WTC11 (cell line): ENCODE measurements around the gene KCMF1. TPM values are rescaled to one million over a fixed set of nuclear protein-coding genes. Genes with fewer than 3 reads are reported as not detected.

ENCODE experiments used
- ATAC-seq: fragments of 200-7000 bp; cut with Tn5 transposase; 2 replicates; pipeline ENCODE4 v1.10.0; 2021; ENCODE audit warnings: mild to moderate bottlenecking, moderate library complexity
- CTCF ChIA-PET: fragments of 300-600 bp; sonication (Branson Sonifier 250); formaldehyde crosslinking; loops from one replicate; lab custom pipeline; 2021; ENCODE audit warnings: antibody characterized with exemption; lab: Charles Lee
- POLR2A ChIA-PET: fragments of 350-600 bp; sonication (Branson Sonifier 250); formaldehyde crosslinking; loops from one replicate; lab custom pipeline; 2021; ENCODE audit warnings: antibody characterized with exemption; lab: Charles Lee
- DNase-seq: peaks from one replicate; pipeline ENCODE4 v3.0.0; 2021; ENCODE audit warnings: low spot score
- H3K27ac Mint-ChIP-seq: 2 replicates; pipeline ENCODE4 v1.8.0; 2021; ENCODE audit warnings: mixed read lengths
- H3K27me3 Mint-ChIP-seq: 2 replicates; pipeline ENCODE4 v1.8.0; 2021; ENCODE audit warnings: low read depth, mild to moderate bottlenecking, moderate library complexity, mixed read lengths
- H3K36me3 Mint-ChIP-seq: 2 replicates; pipeline ENCODE4 v1.8.0; 2021; ENCODE audit warnings: mixed read lengths
- H3K4me1 Mint-ChIP-seq: 2 replicates; pipeline ENCODE4 v1.8.0; 2022; ENCODE audit warnings: mixed read lengths
- H3K4me3 Mint-ChIP-seq: 2 replicates; pipeline ENCODE4 v1.8.0; 2021; ENCODE audit warnings: mild to moderate bottlenecking, moderate library complexity, mixed read lengths
- H3K9me3 Mint-ChIP-seq: 2 replicates; pipeline ENCODE4 v1.8.0; 2021; ENCODE audit warnings: mixed read lengths
- ATF6 ChIP-seq: sonication (generic); formaldehyde crosslinking; IDR thresholded peaks from 2 replicates; pipeline ENCODE4 v1.8.1; 2023; ENCODE audit warnings: mild to moderate bottlenecking, missing genetic modification reagents
- CDX4 ChIP-seq: fragments of 250-450 bp; sonication (Bioruptor Pico); IDR thresholded peaks from 2 replicates; pipeline ENCODE4 v1.9.0; 2021; ENCODE audit warnings: moderate library complexity, mild to moderate bottlenecking, inconsistent platforms, borderline replicate concordance
- CREB1 ChIP-seq: sonication (generic); formaldehyde crosslinking; IDR thresholded peaks from 2 replicates; pipeline ENCODE4 v1.8.0; 2023; ENCODE audit warnings: mild to moderate bottlenecking, missing genetic modification reagents
- CTCF ChIP-seq: fragments of 200-600 bp; IDR thresholded peaks from 2 replicates; pipeline ENCODE4 v1.8.0; 2022; ENCODE audit warnings: antibody characterized with exemption
- E2F5 ChIP-seq: sonication (generic); formaldehyde crosslinking; IDR thresholded peaks from 2 replicates; pipeline ENCODE4 v1.8.1; 2022; ENCODE audit warnings: mild to moderate bottlenecking, moderate library complexity, missing genetic modification reagents
- ETV6 ChIP-seq: sonication (generic); formaldehyde crosslinking; IDR thresholded peaks from 2 replicates; pipeline ENCODE4 v1.8.1; 2022; ENCODE audit warnings: mild to moderate bottlenecking, missing genetic modification reagents
- FOXJ3 ChIP-seq: sonication (generic); formaldehyde crosslinking; IDR thresholded peaks from 2 replicates; pipeline ENCODE4 v1.9.0; 2021; ENCODE audit warnings: missing genetic modification reagents, mild to moderate bottlenecking, borderline replicate concordance
- GABPB1 ChIP-seq: sonication (generic); formaldehyde crosslinking; IDR thresholded peaks from 2 replicates; pipeline ENCODE4 v1.8.1; 2023; ENCODE audit warnings: mild to moderate bottlenecking, missing genetic modification reagents
- GRHL2 ChIP-seq: fragments of 250-450 bp; sonication (Bioruptor Pico); IDR thresholded peaks from 2 replicates; pipeline ENCODE4 v1.8.0; 2022; ENCODE audit warnings: mild to moderate bottlenecking, moderate library complexity; ENCODE audit not compliant: insufficient replicate concordance, severe bottlenecking
- GTF2I ChIP-seq: fragments of 250-450 bp; sonication (Bioruptor Pico); conservative IDR thresholded peaks from 2 replicates; pipeline ENCODE4 v1.4.0; 2021; ENCODE audit warnings: mild to moderate bottlenecking
- HMGA2 ChIP-seq: fragments of 250-450 bp; sonication (Bioruptor Pico); IDR thresholded peaks from 2 replicates; pipeline ENCODE4 v1.4.0; 2021; ENCODE audit warnings: mild to moderate bottlenecking, moderate library complexity
- JAZF1 ChIP-seq: fragments of 250-450 bp; sonication (Bioruptor Pico); IDR thresholded peaks from 2 replicates; pipeline ENCODE4 v1.9.0; 2021; ENCODE audit warnings: moderate library complexity, mild to moderate bottlenecking, inconsistent platforms
- MLX ChIP-seq: sonication (generic); formaldehyde crosslinking; IDR thresholded peaks from 2 replicates; pipeline ENCODE4 v1.8.1; 2023; ENCODE audit warnings: mild to moderate bottlenecking, missing genetic modification reagents, moderate library complexity
- NFATC4 ChIP-seq: fragments of 250-450 bp; sonication (Bioruptor Pico); IDR thresholded peaks from 2 replicates; pipeline ENCODE4 v1.9.0; 2021; ENCODE audit warnings: mild to moderate bottlenecking
- RELA ChIP-seq: sonication (generic); formaldehyde crosslinking; IDR thresholded peaks from 2 replicates; pipeline ENCODE4 v1.8.1; 2022; ENCODE audit warnings: missing genetic modification reagents, mild to moderate bottlenecking, borderline replicate concordance
- TEAD4 ChIP-seq: sonication (generic); formaldehyde crosslinking; IDR thresholded peaks from 2 replicates; pipeline ENCODE4 v1.8.0; 2022; ENCODE audit warnings: mild to moderate bottlenecking, missing genetic modification reagents
- USF2 ChIP-seq: sonication (generic); formaldehyde crosslinking; IDR thresholded peaks from 2 replicates; pipeline ENCODE4 v1.8.1; 2023; ENCODE audit warnings: mild to moderate bottlenecking, missing genetic modification reagents, moderate library complexity
- ZNF512 ChIP-seq: sonication (generic); formaldehyde crosslinking; IDR thresholded peaks from 2 replicates; pipeline ENCODE4 v1.8.1; 2022; ENCODE audit warnings: missing genetic modification reagents, borderline replicate concordance
- total RNA-seq: library from RNA; stranded (reverse); gene quantifications from 3 replicates; pipeline ENCODE4 v1.2.3, GENCODE V29; 2021
- TF ChIP-seq, protein P1 (sequence below): sonication (generic); formaldehyde crosslinking; IDR thresholded peaks from 2 replicates; pipeline ENCODE4 v1.8.0; 2023; ENCODE audit warnings: missing genetic modification reagents, mild to moderate bottlenecking, borderline replicate concordance

KCMF1 gene
- total RNA-seq, 1 experiment from 2014 or later: 117 TPM

GRCh38 chr2:84989927-84990326, 19.0 kb downstream of the KCMF1 start (continued):
- TF ChIP-seq USF2 (CRISPR knock-in tag): no peak
- no peak for TF ChIP-seq GABPB1 (CRISPR knock-in tag)
- TF ChIP-seq JAZF1 (CRISPR knock-in tag): no peak
- TF ChIP-seq ETV6: no peak

DNA sequence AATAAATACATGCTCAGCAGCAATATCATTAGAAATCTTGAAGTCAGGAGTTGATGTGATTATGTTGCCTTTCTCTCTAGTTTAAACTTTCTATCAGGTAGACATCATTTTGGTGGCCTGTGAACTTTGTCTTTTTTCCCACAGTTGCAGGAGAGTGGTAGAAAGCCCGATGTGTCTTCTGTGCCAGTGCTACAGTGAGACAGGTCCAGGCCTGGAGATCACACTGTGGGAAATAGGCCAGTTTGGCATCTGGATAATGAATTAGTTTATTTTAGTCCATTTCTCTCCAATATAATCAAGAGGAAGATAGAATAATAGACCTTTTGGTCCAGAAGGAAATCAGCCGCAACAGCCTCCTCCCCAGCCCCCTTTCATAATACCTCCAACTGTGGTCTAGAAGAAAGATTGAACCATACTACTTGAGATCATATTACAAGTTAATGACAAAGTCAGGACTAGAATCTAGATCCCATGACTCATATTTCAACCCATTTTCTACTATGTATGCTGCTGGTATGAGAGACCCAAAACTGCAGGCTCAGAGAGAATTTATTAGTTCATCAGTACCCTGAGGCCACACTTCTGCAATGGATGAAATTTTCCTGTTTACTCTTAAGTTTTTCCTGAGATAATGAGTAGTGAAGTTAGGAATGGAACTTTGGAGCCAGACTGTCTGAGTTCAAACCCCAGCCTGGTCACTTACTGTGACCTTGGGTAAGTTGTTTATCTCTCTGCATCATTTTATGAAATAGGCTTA, 20.6 kb downstream of the KCMF1 start:
- CTCF ChIA-PET: interaction anchor here (0.8 kb wide), 1 partner anchor 66 kb away, joined by 3 read pairs; no protein-coding TSS in a partner anchor

More for the DNA sequence above, 20.6 kb downstream of the KCMF1 start:
- H3K4me1 Mint-ChIP-seq: peaks cover 21% of the 10 kb centered on the region
- TF ChIP-seq CREB1 (CRISPR knock-in tag): no peak
- no peak for TF ChIP-seq FOXJ3 (CRISPR knock-in tag)
- TF ChIP-seq GTF2I (CRISPR knock-in tag): no peak
- no peak for TF ChIP-seq CTCF
- TF ChIP-seq, protein P1, sequence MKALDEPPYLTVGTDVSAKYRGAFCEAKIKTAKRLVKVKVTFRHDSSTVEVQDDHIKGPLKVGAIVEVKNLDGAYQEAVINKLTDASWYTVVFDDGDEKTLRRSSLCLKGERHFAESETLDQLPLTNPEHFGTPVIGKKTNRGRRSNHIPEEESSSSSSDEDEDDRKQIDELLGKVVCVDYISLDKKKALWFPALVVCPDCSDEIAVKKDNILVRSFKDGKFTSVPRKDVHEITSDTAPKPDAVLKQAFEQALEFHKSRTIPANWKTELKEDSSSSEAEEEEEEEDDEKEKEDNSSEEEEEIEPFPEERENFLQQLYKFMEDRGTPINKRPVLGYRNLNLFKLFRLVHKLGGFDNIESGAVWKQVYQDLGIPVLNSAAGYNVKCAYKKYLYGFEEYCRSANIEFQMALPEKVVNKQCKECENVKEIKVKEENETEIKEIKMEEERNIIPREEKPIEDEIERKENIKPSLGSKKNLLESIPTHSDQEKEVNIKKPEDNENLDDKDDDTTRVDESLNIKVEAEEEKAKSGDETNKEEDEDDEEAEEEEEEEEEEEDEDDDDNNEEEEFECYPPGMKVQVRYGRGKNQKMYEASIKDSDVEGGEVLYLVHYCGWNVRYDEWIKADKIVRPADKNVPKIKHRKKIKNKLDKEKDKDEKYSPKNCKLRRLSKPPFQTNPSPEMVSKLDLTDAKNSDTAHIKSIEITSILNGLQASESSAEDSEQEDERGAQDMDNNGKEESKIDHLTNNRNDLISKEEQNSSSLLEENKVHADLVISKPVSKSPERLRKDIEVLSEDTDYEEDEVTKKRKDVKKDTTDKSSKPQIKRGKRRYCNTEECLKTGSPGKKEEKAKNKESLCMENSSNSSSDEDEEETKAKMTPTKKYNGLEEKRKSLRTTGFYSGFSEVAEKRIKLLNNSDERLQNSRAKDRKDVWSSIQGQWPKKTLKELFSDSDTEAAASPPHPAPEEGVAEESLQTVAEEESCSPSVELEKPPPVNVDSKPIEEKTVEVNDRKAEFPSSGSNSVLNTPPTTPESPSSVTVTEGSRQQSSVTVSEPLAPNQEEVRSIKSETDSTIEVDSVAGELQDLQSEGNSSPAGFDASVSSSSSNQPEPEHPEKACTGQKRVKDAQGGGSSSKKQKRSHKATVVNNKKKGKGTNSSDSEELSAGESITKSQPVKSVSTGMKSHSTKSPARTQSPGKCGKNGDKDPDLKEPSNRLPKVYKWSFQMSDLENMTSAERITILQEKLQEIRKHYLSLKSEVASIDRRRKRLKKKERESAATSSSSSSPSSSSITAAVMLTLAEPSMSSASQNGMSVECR (CRISPR knock-in tag): no peak
- no peak for TF ChIP-seq TEAD4 (CRISPR knock-in tag)
- no peak for TF ChIP-seq ZNF512 (CRISPR knock-in tag)
- no peak for TF ChIP-seq RELA (CRISPR knock-in tag)
- no peak for TF ChIP-seq E2F5 (CRISPR knock-in tag)
- no peak for TF ChIP-seq HMGA2 (CRISPR knock-in tag)
- TF ChIP-seq CDX4: no peak
- TF ChIP-seq GRHL2 (CRISPR knock-in tag): no peak
- TF ChIP-seq NFATC4 (CRISPR knock-in tag): no peak
- TF ChIP-seq ATF6 (CRISPR knock-in tag): no peak
- no peak for TF ChIP-seq ETV6
- TF ChIP-seq MLX (CRISPR knock-in tag): no peak
- TF ChIP-seq USF2 (CRISPR knock-in tag): no peak
- TF ChIP-seq, all 79 proteins: peak for 0
- ATAC-seq (no peak), DNase-seq (no peak)
- Mint-ChIP-seq H3K36me3 (no peaks in the 10 kb centered on the region), H3K27me3 (no peaks in the 10 kb centered on the region), H3K4me3 (no peak overlapping the region), H3K9me3 (no peaks in the 10 kb centered on the region), H3K27ac (no peak overlapping the region)
- POLR2A ChIA-PET: no interaction called here
